CD4-positive, alpha-beta T cell treated with Interferon gamma for 1 hour (primary cell): Measurements from ENCODE around the gene SUPT3H.
"Not testable (repeated sequence)": the region's sequence is repeated elsewhere in the genome, so short reads cannot be mapped to it uniquely, and the experiment has no call there.

Experiments
- DNase-seq: peaks from one replicate; pipeline ENCODE4 v3.0.0-alpha.2; 2020

Gene SUPT3H

DNA sequence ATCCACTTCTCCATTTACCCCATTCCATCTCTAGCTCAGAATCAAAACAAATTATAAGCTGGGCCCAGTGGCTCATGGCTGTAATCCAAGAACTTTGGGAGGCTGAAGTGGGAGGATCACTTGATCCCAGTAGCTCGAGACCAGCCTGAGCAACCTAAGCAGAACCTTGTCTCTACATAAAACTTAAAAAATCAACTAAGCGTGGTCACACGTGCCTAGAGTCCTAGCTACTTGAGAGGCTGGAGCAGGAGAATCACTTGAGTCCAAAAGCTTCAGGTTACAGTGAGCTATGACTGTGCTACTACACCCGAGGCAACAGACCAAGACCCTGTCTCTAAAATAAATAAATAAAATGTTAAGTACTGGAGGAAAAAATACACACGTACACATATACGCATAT is 124.3 kb downstream of the SUPT3H start:
- DNase-seq, result no peak

DNA sequence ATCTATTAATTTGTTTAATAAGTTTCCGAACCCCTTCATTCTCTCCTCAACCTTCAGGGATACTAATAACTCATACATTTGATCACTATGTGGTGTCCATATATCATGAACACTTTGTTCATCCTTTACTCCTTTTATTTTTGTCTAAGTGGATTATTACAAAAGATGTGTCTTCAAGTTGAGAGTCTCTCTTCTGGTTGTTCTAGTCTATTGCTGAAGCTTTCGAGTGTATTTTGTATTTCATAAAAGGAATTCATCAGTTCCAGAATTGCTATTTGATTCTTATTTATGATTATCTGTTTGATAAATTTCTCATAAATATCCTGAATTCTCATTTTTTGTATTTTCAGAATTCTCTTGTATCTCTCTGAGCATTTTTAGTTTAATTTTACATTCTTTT is 146.1 kb downstream of the SUPT3H start:
- DNase-seq, result no peak

DNA sequence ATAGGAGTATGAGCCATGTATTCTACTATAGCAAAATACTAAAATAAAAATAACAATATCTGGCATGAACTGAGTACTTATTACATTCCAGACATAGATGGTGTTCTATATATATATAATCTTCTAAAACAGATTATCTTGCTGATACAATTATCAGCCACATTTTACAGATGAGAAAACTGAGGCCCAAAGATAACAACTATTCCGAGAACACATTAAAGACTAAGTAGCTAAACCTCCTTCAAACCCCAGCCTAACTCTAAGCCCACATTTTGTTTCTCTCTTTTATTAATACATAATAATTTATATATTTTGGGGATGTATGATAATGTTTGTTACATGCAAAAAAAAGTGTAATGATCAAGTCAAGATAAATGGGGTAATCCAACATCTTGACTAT is 148.3 kb downstream of the SUPT3H start:
- no peak for DNase-seq

DNA sequence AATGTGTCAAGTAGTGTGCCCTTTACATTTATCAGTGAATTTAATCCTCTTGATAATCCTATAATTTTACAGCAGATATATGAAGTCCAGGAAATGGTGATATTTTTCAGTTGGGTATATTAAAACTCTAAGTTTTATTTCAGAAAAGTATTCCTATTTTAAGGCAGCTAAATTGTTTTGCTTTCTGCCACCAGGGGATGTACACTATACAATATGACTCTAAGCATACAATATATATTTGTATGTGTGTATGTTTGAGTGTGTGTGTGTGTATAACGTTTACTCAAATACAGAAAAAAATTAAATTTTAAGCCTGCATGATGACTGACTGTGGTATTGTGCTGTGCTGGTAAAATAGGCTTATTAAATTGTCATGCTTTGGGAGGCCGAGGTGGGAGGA is 151.7 kb downstream of the SUPT3H start:
- DNase-seq, result no peak

DNA sequence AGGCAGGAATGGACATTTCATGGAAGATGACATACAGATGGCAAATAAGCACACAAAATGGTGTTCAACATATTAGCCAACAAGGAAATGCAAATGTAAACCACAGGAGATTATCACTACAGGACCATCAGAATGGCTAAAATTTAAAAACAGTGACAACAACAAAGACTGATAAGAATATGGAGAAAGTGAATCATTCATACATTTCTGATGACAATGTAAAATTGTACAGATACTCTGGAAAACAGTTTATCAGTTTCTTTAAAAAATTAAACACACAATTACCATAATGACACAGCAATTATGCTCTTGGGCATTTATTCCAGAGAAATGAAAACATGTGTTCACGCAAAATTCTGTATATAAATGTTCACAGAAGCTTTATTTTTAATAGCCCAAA is 155.4 kb downstream of the SUPT3H start:
- DNase-seq, result no peak

DNA sequence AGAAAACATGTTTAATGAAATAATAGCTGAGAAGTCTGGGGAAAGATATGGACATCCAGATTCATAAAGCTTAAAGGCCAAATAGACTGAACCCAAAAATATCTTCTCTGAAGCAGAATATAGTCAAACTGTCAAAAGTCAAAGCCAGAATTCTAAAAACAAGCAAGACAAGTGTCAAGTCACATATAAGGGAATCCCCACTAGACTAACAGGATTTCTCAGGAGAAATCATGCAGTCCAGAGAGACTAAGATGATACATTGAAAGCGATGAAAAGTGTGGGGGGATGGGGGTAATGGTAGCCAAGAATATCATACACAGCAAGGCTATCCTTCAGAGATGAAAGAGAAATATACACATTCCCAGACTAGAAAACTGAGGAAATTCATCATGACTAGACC is 162.0 kb downstream of the SUPT3H start:
- DNase-seq, result no peak

DNA sequence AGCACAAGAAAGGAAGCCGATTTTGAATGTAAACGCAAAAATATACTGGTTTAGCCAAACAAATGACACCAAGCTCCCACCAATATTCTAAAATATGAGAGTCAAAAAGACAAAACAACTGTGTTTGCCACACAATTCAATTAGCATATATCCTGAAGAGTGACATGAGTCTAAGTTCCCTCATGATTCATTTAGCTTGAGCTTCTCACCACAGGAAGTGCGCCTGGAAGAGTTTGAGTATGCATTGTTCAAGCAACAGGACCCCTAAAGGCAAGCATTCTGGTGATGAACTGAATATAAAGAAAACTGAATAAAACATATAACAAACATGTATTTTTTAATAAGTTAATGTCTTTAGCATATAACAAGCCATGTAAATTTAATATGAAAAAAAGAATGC is 164.8 kb downstream of the SUPT3H start:
- DNase-seq, result no peak

DNA sequence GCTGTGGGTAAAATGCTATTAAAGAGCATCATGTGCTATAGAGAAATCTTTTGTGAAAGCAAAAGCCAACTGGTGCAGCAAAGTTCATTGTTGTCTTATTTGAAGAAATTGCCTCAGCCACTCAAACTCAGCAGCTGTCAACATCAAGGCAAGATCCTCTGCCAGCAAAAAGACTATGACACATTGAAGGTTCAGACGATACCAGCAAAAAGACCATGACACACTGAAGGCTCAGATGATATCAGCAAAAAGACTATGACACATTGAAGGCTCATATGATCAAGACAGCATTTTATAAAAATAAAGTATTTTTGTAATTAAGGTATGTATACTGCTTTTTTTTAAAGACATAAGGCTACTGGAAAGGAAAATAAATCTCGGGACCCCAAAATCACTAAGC is 168.0 kb downstream of the SUPT3H start:
- DNase-seq, result no peak

DNA sequence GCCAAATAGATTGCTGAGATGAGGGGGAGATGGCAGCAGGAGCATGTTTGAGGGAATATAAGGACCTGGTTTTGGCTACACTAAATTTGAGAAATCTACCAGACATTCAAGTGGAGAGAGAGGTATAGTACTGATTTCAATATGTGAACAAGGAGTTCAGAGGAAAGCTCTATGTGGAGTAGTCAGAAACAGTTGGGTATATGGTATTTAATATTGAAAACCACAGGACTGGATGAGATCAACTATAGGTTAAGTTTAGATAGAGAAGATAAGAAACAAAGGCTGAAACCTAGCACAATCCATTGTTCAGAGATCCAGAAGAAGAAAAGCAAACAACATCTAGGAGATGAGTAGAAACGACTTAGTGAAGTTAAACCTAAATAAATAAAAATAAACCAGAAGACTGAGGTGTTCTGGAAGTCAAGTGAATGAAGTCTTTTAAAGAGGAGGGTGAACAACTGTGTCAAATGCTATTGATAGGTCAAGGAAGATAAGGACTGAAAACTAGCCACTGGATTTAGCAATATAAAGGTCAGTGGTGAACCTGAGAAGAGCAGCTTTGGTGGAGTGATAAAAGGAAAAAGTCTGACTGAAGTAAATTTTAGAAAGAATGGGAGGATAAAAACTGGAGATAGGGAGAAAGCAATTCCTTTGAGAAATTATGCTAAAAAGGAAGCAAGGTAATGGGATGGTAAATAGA is 170.8 kb downstream of the SUPT3H start:
- no peak for DNase-seq

DNA sequence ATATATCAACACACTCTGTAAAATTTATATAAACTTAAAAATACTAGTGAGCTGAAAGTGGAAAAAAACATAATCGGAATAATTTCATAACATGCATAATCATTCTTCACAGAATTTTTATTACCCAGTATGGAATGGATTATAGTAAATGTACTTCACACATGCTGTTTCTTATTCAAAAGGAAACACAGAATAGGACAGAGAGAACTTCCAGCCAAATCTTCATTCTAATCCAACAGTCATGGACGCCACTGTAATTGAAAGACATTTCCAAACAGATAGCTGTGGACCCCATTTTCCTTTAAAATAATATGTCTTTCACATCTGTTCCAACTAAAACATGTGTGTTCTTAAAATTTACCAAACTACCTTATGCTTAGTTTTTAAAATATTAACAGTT is 176.2 kb downstream of the SUPT3H start:
- DNase-seq, result no peak

DNA sequence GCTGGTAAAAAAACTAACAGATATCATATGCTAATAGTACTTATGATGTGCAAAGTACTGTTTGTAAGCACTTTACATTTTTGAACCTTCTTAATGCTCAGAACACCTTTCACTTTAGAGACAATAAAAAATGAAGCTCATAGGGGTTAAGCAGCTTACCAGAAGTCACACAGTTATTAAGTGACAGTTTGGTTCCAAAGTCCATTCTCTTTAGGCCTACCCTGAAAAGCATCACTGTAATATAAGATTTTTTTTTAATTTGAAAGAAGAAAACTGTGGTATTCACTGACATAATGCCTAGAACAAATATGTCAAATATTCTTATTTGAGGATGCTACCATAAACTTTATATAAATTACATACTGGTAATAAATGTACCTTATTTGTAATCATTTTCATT is 177.2 kb downstream of the SUPT3H start:
- no peak for DNase-seq

DNA sequence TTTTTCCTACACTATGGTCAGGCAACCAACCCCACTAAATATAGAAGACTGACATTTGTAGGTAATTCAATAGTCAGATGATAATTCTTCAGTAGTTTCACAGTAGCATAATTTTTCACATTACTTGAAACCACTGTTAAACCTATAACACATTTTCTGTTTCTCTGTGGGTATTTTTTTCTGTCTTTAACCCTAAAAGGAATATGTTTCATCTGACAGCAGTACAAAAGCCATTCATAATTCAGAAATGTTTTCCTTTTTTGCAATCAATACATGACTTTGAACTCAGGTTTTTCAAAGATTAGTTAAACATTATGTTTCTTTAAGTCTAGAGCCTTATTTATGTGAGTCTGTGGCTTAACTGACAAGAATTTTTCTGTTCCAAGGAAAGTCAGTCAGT is 178.2 kb downstream of the SUPT3H start:
- DNase-seq, result no peak

DNA sequence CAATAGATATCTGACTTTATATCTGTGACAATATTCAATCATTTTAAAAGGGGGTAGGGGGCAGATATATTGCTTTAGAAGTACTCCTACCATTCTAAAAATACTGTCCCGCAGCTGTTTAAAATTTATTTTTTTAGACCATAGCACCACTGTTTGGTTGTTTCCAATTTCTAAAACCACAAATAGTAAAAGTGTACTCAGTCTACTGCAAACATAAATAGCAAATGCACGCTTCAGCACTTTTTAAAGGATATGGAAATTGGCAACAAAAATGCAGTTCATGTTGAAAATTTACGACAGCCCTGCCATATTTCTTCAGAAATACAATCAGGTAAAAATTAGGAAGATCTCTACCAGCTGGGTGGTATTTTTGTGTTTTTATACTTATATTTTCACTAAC is 181.6 kb downstream of the SUPT3H start:
- DNase-seq, result no peak

DNA sequence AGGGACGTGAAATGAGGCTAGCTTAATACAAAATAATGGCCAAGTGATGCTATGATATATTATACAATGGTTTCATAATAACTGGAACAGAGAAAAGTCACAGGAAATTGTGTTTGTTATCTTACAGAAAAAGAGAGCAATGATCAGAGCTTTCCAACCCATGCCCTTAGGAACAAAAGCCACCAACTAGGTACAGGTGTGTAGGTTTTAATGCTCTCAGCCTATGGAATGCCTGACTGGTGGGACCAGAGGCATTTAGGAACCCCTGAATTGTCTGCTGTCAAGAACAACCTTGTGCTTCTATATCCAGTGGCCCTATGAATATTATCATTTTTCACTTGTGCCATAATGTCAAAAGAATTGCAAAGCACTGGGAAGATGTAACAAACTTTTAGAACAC is 182.6 kb downstream of the SUPT3H start:
- DNase-seq, result no peak

DNA sequence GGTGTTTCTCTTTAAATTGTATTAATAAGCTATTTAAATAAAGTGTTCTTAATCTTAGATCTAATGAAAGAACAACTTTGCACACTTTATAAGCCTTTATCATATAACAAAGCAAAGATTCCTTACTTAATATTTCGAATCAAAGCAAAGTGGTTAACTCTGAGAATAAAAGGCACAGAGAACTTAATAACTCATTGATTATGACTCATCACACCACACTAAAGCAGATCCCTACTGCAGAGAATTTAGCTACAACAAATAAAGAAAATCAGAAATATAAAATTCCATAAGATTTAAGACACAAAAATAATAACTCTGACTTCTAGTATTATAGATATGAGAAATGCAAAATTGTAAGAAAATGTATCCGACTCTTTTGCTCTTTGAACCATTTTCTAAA is 185.2 kb downstream of the SUPT3H start:
- no peak for DNase-seq

DNA sequence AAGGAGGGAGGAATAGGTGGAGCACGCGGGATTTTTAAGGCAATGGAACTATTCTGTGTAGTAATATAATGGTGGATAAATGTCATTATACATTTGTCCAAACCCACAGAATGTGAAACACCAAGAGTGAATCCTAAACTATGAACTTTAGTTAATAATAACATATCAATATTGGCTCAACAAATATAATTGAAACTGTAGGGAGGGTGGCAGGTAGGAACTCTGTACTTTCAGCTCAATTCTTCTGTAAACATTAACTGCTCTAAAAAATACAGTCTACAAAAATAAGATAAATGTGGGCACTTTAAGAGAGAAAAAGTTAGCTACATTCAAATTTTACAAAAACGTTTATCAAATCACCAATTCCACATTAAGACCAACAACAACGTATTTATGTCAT is 186.3 kb downstream of the SUPT3H start:
- no peak for DNase-seq

DNA sequence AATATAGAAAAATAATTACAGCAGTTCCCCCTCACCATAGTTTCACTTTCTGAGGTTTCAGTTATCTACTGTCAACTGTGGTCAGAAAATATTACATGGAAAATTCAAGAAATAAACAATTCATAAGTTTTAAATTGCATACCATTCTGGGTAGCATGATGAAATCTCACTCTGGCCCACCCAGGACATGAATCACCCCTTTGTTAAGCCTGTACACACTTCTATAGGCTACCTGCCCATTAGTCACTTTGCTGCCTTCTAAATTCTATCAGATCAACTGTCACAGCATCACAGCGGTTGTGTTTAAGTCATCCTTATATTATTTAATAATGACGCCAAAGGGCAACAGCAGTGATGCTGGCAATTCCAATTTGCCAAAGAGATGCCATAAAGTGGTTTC is 189.9 kb downstream of the SUPT3H start:
- no peak for DNase-seq

DNA sequence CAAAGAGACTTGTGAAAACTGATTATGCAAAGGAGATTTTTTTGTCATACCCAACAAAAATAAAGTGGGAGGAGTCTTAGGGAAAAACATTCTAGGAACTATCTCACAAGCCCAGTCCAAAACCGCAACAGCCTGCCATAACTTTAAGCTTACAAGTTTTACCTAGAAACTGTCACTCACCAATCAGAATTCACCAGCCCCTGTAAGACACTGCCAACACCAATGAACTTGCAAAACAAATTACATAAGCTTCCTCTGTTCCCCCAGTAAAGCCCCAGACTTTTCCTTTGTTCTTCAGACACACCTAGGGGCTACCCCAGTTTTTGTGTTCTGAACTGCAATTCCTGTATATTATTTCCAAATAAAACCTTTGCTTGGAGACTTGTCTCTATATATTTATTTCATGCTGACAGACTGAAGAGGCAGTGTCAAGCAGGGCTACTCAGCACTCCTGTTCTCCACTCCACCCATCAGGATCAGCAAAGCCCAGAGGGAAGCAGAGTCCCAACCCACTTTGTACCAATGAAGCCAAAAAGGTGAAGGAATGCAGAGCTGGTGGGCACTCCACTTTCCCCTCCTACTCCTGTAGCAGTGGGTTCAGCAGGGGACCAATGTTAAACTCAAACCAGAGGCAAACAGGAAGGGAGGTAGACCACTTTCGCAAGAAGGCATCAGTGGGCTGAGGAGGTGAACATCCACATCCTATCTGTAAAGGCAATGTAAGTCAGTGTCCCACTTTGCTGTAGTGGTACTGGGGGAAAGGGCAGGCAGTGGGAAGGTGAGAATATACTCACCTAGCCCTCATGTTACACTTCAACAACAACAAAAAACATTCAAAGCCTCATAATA is 192.1 kb downstream of the SUPT3H start:
- no peak for DNase-seq

DNA sequence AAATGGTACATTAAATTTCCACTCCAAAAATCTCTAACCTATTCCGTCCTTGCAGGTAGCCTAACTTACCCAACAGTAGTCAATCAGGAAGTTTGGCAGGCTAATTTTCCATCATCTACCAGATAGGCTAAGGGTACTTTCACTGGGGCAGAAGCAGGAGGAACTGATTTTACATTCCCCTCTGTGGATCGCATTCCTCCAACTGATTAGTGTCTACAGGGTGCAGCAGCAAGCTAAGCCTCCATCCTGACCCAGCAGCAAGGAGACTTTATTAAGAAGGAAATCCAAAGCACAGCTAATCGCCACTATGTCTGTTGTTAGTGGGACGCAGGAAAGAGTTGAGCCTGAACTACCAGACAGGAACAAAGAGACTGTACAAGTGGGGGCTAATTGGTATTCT is 192.8 kb downstream of the SUPT3H start:
- DNase-seq, result no peak

DNA sequence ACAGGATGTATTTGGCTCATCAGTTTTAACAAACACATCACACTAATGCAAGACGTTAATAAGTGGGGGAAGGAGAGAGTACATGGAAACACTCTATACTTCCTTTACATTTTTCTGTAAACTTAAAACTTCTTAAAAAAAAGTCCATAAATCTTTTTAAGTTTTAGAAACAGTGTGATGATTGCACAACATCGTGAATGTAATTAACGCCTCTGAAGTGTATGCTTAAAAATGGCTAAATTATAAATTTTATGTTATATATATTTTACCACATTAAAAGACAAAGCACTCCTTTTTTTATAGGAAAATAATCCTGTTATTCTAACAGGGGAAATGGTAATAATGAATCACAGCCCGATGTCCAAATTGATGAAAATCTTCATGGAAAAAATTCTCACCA is 193.7 kb downstream of the SUPT3H start:
- no peak for DNase-seq

DNA sequence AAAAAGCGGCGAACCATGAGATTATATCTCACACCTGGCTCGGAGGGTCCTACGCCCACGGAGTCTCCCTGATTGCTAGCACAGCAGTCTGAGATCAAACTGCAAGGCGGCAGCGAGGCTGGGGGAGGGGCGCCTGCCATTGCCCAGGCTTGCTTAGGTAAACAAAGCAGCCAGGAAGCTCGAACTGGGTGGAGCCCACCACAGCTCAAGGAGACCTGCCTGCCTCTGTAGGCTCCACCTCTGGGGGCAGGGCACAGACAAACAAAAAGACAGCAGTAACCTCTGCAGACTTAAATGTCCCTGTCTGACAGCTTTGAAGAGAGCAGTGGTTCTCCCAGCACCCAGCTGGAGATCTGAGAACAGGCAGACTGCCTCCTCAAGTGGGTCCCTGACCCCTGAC is 201.4 kb downstream of the SUPT3H start:
- not testable (repeated sequence) for DNase-seq

DNA sequence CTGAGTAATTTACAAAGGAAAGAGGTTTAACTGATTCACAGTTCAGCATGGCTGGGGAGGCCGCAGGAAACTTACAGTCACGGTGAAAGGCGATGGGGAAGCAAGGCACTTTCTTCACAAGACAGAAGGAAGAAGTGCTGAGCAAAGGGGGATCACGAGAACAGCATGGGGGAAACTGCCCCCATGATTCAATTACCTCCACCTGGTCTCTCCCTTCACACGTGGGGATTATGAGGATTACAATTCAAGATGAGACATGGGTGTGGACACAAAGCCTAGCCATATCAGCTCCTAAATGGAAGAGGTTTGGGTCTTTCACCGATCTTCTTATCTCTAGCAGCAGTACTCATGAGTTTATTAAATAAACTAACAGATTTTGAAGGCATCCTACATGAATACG is 202.5 kb downstream of the SUPT3H start:
- DNase-seq, result no peak

DNA sequence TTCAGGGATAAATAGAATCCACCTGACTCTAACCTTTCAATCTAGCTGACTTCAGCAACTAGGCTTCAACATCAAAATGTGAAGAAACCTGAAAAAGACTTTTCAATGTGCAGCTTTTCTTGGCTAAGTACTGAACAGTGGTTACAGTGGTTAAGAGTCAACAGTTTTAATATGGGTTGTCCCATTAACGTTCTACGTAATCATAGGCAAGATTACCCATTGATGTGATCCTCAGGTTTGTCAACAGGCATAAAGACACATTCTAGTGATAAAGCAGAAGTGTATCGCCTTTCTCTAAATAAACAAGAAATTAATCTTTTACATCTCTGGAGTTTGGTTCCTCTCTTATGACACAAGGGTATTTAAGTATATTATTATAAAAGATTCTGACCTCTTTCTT is 203.7 kb downstream of the SUPT3H start:
- DNase-seq, result no peak

DNA sequence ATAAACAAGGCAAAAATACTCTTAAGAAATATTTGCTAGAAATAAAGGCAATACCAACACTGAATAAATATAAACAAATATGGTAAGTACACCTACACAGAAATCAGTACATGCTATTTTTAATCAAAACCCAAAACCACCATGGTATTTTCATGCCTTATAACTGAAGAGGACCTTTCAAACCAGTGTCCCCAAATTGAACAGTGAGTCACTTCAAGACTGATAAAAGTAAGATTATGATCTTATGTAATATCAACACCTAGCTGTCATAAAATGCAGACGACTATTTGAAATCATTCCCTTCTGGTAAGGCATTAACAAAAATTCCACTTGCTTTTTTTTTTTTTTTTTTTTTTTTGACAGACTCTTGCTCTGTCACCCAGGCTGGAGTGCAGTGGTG is 206.4 kb downstream of the SUPT3H start:
- no peak for DNase-seq

DNA sequence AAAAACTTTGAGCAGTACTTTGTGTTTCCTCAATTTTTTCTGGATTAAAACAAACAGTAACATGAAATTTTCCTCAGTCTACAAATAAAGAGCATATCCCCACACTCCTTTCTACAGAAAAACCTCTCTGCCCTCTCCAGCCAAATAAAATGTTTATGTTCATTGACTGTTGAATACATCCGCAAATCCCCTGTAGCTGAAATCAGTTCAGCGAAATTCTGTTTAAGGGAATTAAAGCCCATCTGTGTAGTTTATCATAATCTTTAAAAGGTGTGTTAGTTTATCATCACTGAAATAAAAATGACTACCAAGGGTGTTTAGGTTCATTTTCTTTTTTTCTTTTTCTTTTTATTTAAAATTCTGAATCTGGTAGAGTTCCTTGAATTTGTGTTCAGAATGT is 207.4 kb downstream of the SUPT3H start:
- no peak for DNase-seq
